Neuronal stem cell (in vitro differentiated cells): ENCODE results near the gene SERPINI2.

Source experiments
- DNase-seq: peaks from one replicate; pipeline ENCODE4 v3.0.0-alpha.2; 2013; ENCODE audit warnings: low spot score
- H2AFZ ChIP-seq: one replicate; pipeline ENCODE4 v1.6.1; 2013; ENCODE audit warnings: mild to moderate bottlenecking, low read length, inconsistent platforms
- H2AK5ac ChIP-seq: 2 replicates; pipeline ENCODE4 v1.6.1; 2013; ENCODE audit warnings: low read depth, mild to moderate bottlenecking, inconsistent platforms, low read length, moderate library complexity, mixed read lengths
- H2BK120ac ChIP-seq: 2 replicates; pipeline ENCODE4 v1.6.1; 2013; ENCODE audit warnings: low read depth, mild to moderate bottlenecking, inconsistent platforms, low read length, moderate library complexity, mixed read lengths
- H2BK12ac ChIP-seq: one replicate; pipeline ENCODE4 v1.6.1; 2013; ENCODE audit warnings: low read length, inconsistent platforms
- H2BK15ac ChIP-seq: 2 replicates; pipeline ENCODE4 v1.6.1; 2013; ENCODE audit warnings: mild to moderate bottlenecking, low read length, inconsistent platforms, mixed read lengths
- H2BK5ac ChIP-seq: one replicate; pipeline ENCODE4 v1.6.1; 2013; ENCODE audit warnings: inconsistent platforms, mild to moderate bottlenecking, low read length, moderate library complexity
- H3K14ac ChIP-seq: one replicate; pipeline ENCODE4 v1.6.1; 2013; ENCODE audit warnings: low read length, inconsistent platforms
- H3K18ac ChIP-seq: 2 replicates; pipeline ENCODE4 v1.6.1; 2013; ENCODE audit warnings: low read length, inconsistent platforms
- H3K23ac ChIP-seq: 2 replicates; pipeline ENCODE4 v1.6.1; 2013; ENCODE audit warnings: low read depth, mild to moderate bottlenecking, mixed read lengths, low read length, inconsistent platforms; ENCODE audit not compliant: poor library complexity
- H3K27ac ChIP-seq: replicated peaks from 3 replicates; pipeline ENCODE4 v1.5.1; 2013; ENCODE audit warnings: low read length, inconsistent platforms
- H3K27me3 ChIP-seq, 3 experiments: 2 replicates each; pipeline ENCODE4 v1.6.1; 2013; ENCODE audit warnings: low read length in 3 of 3, mild to moderate bottlenecking in 2 of 3, inconsistent platforms in 1 of 3, low read depth in 1 of 3, mixed read lengths in 1 of 3, moderate library complexity in 1 of 3; ENCODE audit not compliant: control insufficient read depth in 3 of 3, insufficient read depth in 3 of 3
- H3K36me3 ChIP-seq, 2 donors: replicated peaks in 1 of 2; 2 replicates each; pipeline ENCODE4 v1.6.1; 2013; ENCODE audit warnings: low read length in 2 of 2; ENCODE audit not compliant: control insufficient read depth in 2 of 2, insufficient read depth in 2 of 2
- H3K4ac ChIP-seq: 2 replicates; pipeline ENCODE4 v1.6.1; 2013; ENCODE audit warnings: inconsistent platforms, mild to moderate bottlenecking, low read length, moderate library complexity
- H3K4me1 ChIP-seq, 2 donors: 1 replicate in 1 of 2; 2 replicates in 1 of 2; pipeline ENCODE4 v1.6.1; 2013; ENCODE audit warnings: low read length in 2 of 2, low read depth in 1 of 2; ENCODE audit not compliant: control insufficient read depth in 2 of 2, insufficient read depth in 1 of 2
- H3K4me2 ChIP-seq: one replicate; pipeline ENCODE4 v1.6.1; 2013; ENCODE audit warnings: mild to moderate bottlenecking, low read length, inconsistent platforms; ENCODE audit not compliant: insufficient read depth, poor library complexity, severe bottlenecking
- H3K4me3 ChIP-seq, 2 donors: 2 replicates each; pipeline ENCODE4 v1.5.1; 2013; ENCODE audit warnings: low read length in 2 of 2, mild to moderate bottlenecking in 2 of 2, inconsistent platforms in 1 of 2, moderate library complexity in 1 of 2
- H3K79me1 ChIP-seq: one replicate; pipeline ENCODE4 v1.6.1; 2013; ENCODE audit warnings: low read depth, mild to moderate bottlenecking, inconsistent platforms, low read length, moderate library complexity
- H3K9ac ChIP-seq: one replicate; pipeline ENCODE4 v1.6.1; 2013; ENCODE audit warnings: mild to moderate bottlenecking, low read depth, low read length, inconsistent platforms; ENCODE audit not compliant: poor library complexity
- H3K9me3 ChIP-seq, 2 donors: replicated peaks in 1 of 2; 2 replicates each; pipeline versions ENCODE3 to v1.6.1; 2013; ENCODE audit warnings: low read length in 2 of 2, mild to moderate bottlenecking in 2 of 2, inconsistent platforms in 1 of 2, low read depth in 1 of 2, mixed read lengths in 1 of 2, moderate library complexity in 1 of 2; ENCODE audit not compliant: control insufficient read depth in 2 of 2, insufficient read depth in 1 of 2
- H4K8ac ChIP-seq: one replicate; pipeline ENCODE4 v1.6.1; 2013; ENCODE audit warnings: low read depth, mild to moderate bottlenecking, inconsistent platforms, low read length, moderate library complexity
- H4K91ac ChIP-seq: one replicate; pipeline ENCODE4 v1.6.1; 2013; ENCODE audit warnings: low read length, low read depth, mild to moderate bottlenecking, inconsistent platforms; ENCODE audit not compliant: poor library complexity
- WGBS, 2 donors: extraction: QIAGEN DNeasy Blood & Tissue Kit; methylation state at CpG; one replicate each; pipeline ENCODE4 v1.1.7; 2013; ENCODE audit warnings: missing lambda C conversion rate in 2 of 2, mixed read lengths in 1 of 2; ENCODE audit not compliant: insufficient read length in 2 of 2, insufficient replicate concordance in 1 of 2; ENCODE audit errors: extremely low coverage in 2 of 2; 5-methylcytosine and 5-hydroxymethylcytosine counted together

Gene SERPINI2

GRCh38 chr3:167451282-167451681 is 22.6 kb downstream of the SERPINI2 start:
- no peak overlapping the region for H2BK12ac ChIP-seq
- H4K91ac ChIP-seq: no peak overlapping the region
- DNase-seq: no peak
- no peak overlapping the region for H2AK5ac ChIP-seq
- H3K9ac ChIP-seq: no peak overlapping the region
- no peak overlapping the region for H2BK120ac ChIP-seq
- no peak overlapping the region for H3K4me2 ChIP-seq
- H3K23ac ChIP-seq: no peak overlapping the region
- H3K4me1 ChIP-seq: peaks cover 0 to 4% of the 10 kb centered on the region in 2 donors
- H3K79me1 ChIP-seq: no peaks in the 10 kb centered on the region
- no peak overlapping the region for H3K14ac ChIP-seq
- no peak overlapping the region for H4K8ac ChIP-seq
- no peak overlapping the region for H3K4me3 ChIP-seq
- WGBS, 2 donors: no CpG with 5 or more reads among the region's 1 CpG
- H3K27me3 ChIP-seq: no peaks in the 10 kb centered on the region
- H3K9me3 ChIP-seq: no peaks in the 10 kb centered on the region
- no peak overlapping the region for H2AFZ ChIP-seq
- H2BK15ac ChIP-seq: no peak overlapping the region
- no peaks in the 10 kb centered on the region for H3K36me3 ChIP-seq
- no peak overlapping the region for H3K4ac ChIP-seq
- H2BK5ac ChIP-seq: no peak overlapping the region
- no peak overlapping the region for H3K27ac ChIP-seq
- no peak overlapping the region for H3K18ac ChIP-seq

- no peak overlapping the region for H3K4me2 ChIP-seq
- no peak overlapping the region for H3K18ac ChIP-seq
- WGBS, 2 donors: no CpG with 5 or more reads among the region's 2 CpGs
- no peak overlapping the region for H3K9ac ChIP-seq
- no peak overlapping the region for H2BK5ac ChIP-seq
- H3K9me3 ChIP-seq: no peaks in the 10 kb centered on the region
- peaks cover 0 to 4% of the 10 kb centered on the region in 2 donors for H3K4me1 ChIP-seq
- H3K4me3 ChIP-seq: no peak overlapping the region
- no peak overlapping the region for H2AK5ac ChIP-seq
- H2BK120ac ChIP-seq: no peak overlapping the region
- no peak overlapping the region for H4K8ac ChIP-seq
- no peak overlapping the region for H3K4ac ChIP-seq
- no peak overlapping the region for H3K14ac ChIP-seq
- H2BK12ac ChIP-seq: no peak overlapping the region
- no peak overlapping the region for H2AFZ ChIP-seq
- DNase-seq: peak; percentile 15
- H3K79me1 ChIP-seq: no peaks in the 10 kb centered on the region
- H3K27me3 ChIP-seq: no peaks in the 10 kb centered on the region
- H3K23ac ChIP-seq: no peak overlapping the region
- H4K91ac ChIP-seq: no peak overlapping the region
- H3K36me3 ChIP-seq: no peaks in the 10 kb centered on the region
- no peak overlapping the region for H3K27ac ChIP-seq
- H2BK15ac ChIP-seq: no peak overlapping the region
Observed at GRCh38 chr3:167450675-167451074, 23.2 kb downstream of the SERPINI2 start.

- Histone ChIP-seq H3K36me3 (no peaks in the 10 kb centered on the region), H2BK120ac (no peak overlapping the region), H3K14ac (no peak overlapping the region), H3K4ac (no peak overlapping the region), H3K4me2 (no peak overlapping the region), H2BK5ac (no peak overlapping the region), H3K79me1 (no peaks in the 10 kb centered on the region), H3K9ac (no peak overlapping the region), H2AFZ (no peak overlapping the region), H3K27me3 (no peaks in the 10 kb centered on the region), H2AK5ac (no peak overlapping the region), H4K8ac (no peak overlapping the region), H3K27ac (no peak overlapping the region), H2BK15ac (no peak overlapping the region), H4K91ac (no peak overlapping the region), H3K4me1 (peaks cover 0 to 4% of the 10 kb centered on the region in 2 donors), H3K9me3 (no peaks in the 10 kb centered on the region), H3K4me3 (no peak overlapping the region), H3K23ac (no peak overlapping the region), H3K18ac (no peak overlapping the region), H2BK12ac (no peak overlapping the region)
- no peak for DNase-seq
- no CpG with 5 or more reads among the region's 5 CpGs for WGBS, 2 donors
Observed at GRCh38 chr3:167450195-167450594, 23.6 kb downstream of the SERPINI2 start.

GRCh38 chr3:167445491-167445890 is 28.4 kb downstream of the SERPINI2 start:
- DNase-seq: no peak
- H3K4me1 ChIP-seq: peaks cover 0 to 3% of the 10 kb centered on the region in 2 donors
- no peak overlapping the region for H3K4me2 ChIP-seq
- no peaks in the 10 kb centered on the region for H3K79me1 ChIP-seq
- no peak overlapping the region for H3K4ac ChIP-seq
- no peak overlapping the region for H2AFZ ChIP-seq
- no peak overlapping the region for H3K27ac ChIP-seq
- no peak overlapping the region for H3K14ac ChIP-seq
- H2AK5ac ChIP-seq: no peak overlapping the region
- H2BK5ac ChIP-seq: no peak overlapping the region
- H3K9me3 ChIP-seq: no peaks in the 10 kb centered on the region
- no peak overlapping the region for H4K8ac ChIP-seq
- no peak overlapping the region for H2BK15ac ChIP-seq
- no peak overlapping the region for H3K9ac ChIP-seq
- H3K4me3 ChIP-seq: no peak overlapping the region
- no peak overlapping the region for H4K91ac ChIP-seq
- H2BK12ac ChIP-seq: no peak overlapping the region
- no peak overlapping the region for H3K18ac ChIP-seq
- no peaks in the 10 kb centered on the region for H3K36me3 ChIP-seq
- no peaks in the 10 kb centered on the region for H3K27me3 ChIP-seq
- H3K23ac ChIP-seq: no peak overlapping the region
- H2BK120ac ChIP-seq: no peak overlapping the region
